HepG2 (cell line): ENCODE results near the gene BCAP29. TPM values are rescaled to one million over a fixed set of nuclear protein-coding genes. Genes with fewer than 3 reads are reported as not detected.
A peak's percentile ranks its signal among the peaks of the same experiment; 100 is the strongest.

Source experiments
- CBFB ChIP-seq: sonication (generic); formaldehyde crosslinking; IDR thresholded peaks from 2 replicates; pipeline ENCODE4 v1.4.0; 2020; ENCODE audit warnings: missing genetic modification reagents
- CCAR2 ChIP-seq: fragments of 200-400 bp; formaldehyde crosslinking; optimal IDR thresholded peaks from 2 replicates; pipeline ENCODE3; 2018; ENCODE audit warnings: low read depth, mild to moderate bottlenecking, low read length, moderate library complexity
- DRAP1 ChIP-seq: IDR thresholded peaks from 2 replicates; pipeline ENCODE4 v1.6.1; 2016; ENCODE audit warnings: missing genetic modification reagents, missing compliant biosample characterization
- HNRNPH1 ChIP-seq: fragments of 200-400 bp; formaldehyde crosslinking; optimal IDR thresholded peaks from 2 replicates; pipeline ENCODE3; 2017; ENCODE audit warnings: mild to moderate bottlenecking, low read depth, low read length
- MED8 ChIP-seq: sonication (generic); formaldehyde crosslinking; IDR thresholded peaks from 2 replicates; pipeline ENCODE4 v1.8.1; 2023; ENCODE audit warnings: mild to moderate bottlenecking, missing genetic modification reagents; ENCODE audit not compliant: insufficient replicate concordance
- NFKBIZ ChIP-seq: IDR thresholded peaks from 2 replicates; pipeline ENCODE4 v1.6.1; 2018; ENCODE audit warnings: missing genetic modification reagents, missing compliant biosample characterization
- PAX8 ChIP-seq: sonication (generic); formaldehyde crosslinking; IDR thresholded peaks from 2 replicates; pipeline ENCODE4 v1.8.0; 2022; ENCODE audit warnings: mild to moderate bottlenecking, missing genetic modification reagents, borderline replicate concordance
- RNF2 ChIP-seq: fragments of 450-650 bp; conservative IDR thresholded peaks from 2 replicates; pipeline ENCODE4 v1.6.1; 2016; ENCODE audit warnings: low read depth
- RNF219 ChIP-seq: sonication (generic); formaldehyde crosslinking; IDR thresholded peaks from 2 replicates; pipeline ENCODE4 v1.5.0; 2020; ENCODE audit warnings: mild to moderate bottlenecking, missing genetic modification reagents
- SAP130 ChIP-seq: IDR thresholded peaks from 2 replicates; pipeline ENCODE4 v1.6.1; 2016; ENCODE audit warnings: low read depth
- SIN3A ChIP-seq: IDR thresholded peaks from 2 replicates; pipeline ENCODE4 v1.6.1; 2011; ENCODE audit warnings: low read depth, mild to moderate bottlenecking, control low read depth, low read length, borderline replicate concordance
- SKI ChIP-seq: fragments of 450-650 bp; IDR thresholded peaks from one replicate; pipeline ENCODE4 v1.6.1; 2018; ENCODE audit warnings: mild to moderate bottlenecking; ENCODE audit not compliant: partially characterized antibody
- SNAPC2 ChIP-seq: sonication (generic); formaldehyde crosslinking; IDR thresholded peaks from 2 replicates; pipeline ENCODE4 v1.8.1; 2022; ENCODE audit warnings: mild to moderate bottlenecking, missing genetic modification reagents
- SSRP1 ChIP-seq: IDR thresholded peaks from 2 replicates; pipeline ENCODE4 v1.6.1; 2016; ENCODE audit warnings: control low read depth
- TBL1XR1 ChIP-seq: fragments of 150-350 bp; IDR thresholded peaks from 2 replicates; pipeline ENCODE4 v1.6.1; 2014; ENCODE audit warnings: borderline replicate concordance, low read length; ENCODE audit not compliant: partially characterized antibody
- TFE3 ChIP-seq: IDR thresholded peaks from 2 replicates; pipeline ENCODE4 v1.6.1; 2016
- ZBTB2 ChIP-seq: sonication (generic); formaldehyde crosslinking; IDR thresholded peaks from 2 replicates; pipeline ENCODE4 v1.8.0; 2022; ENCODE audit warnings: low read depth, missing genetic modification reagents
- ZNF326 ChIP-seq: sonication (generic); formaldehyde crosslinking; IDR thresholded peaks from 2 replicates; pipeline ENCODE4 v1.4.0; 2020; ENCODE audit warnings: missing genetic modification reagents, borderline replicate concordance
- ZNF337 ChIP-seq: sonication (generic); formaldehyde crosslinking; IDR thresholded peaks from 2 replicates; pipeline ENCODE4 v1.5.1; 2020; ENCODE audit warnings: missing genetic modification reagents, low read depth, mild to moderate bottlenecking, borderline replicate concordance
- ZNF580 ChIP-seq: IDR thresholded peaks from 2 replicates; pipeline ENCODE4 v1.6.1; 2016; ENCODE audit warnings: low read depth, borderline replicate concordance
- ZNF644 ChIP-seq: IDR thresholded peaks from 2 replicates; pipeline ENCODE4 v1.6.1; 2016; ENCODE audit warnings: low read depth
- ZNF761 ChIP-seq: sonication (generic); formaldehyde crosslinking; conservative IDR thresholded peaks from 2 replicates; pipeline ENCODE4 v1.4.0; 2020; ENCODE audit warnings: mild to moderate bottlenecking, missing genetic modification reagents
- ZSCAN25 ChIP-seq: sonication (generic); formaldehyde crosslinking; IDR thresholded peaks from 2 replicates; pipeline ENCODE4 v1.8.0; 2022; ENCODE audit warnings: mild to moderate bottlenecking, missing genetic modification reagents
- polyA plus RNA-seq, 8 experiments: library from polyadenylated mRNA; depleted of rRNA in 3 of 8; stranded (reverse) in 7 of 8; unstranded in 1 of 8; fragments of >200 nt; fragmentation: Illumina TruSeq in 4 of 8; extraction: Trizol in 4 of 8; gene quantifications; 2 replicates each; pipeline versions ENCODE4 v1.2.1 to v1.2.3, GENCODE V29; 2011 to 2016; ENCODE audit warnings: low read depth in 4 of 8, missing spikeins in 1 of 8, mixed read lengths in 1 of 8; ENCODE audit not compliant: insufficient read depth in 1 of 8
- total RNA-seq, 5 experiments: library from RNA; depleted of rRNA; stranded (reverse); fragments of >200 nt; fragmentation: Illumina TruSeq; extraction: Trizol; gene quantifications; 2 replicates each; pipeline ENCODE4 v1.2.3, GENCODE V29; 2016; ENCODE audit warnings: low read depth in 1 of 5

The BCAP29 gene
- total and polyA plus RNA-seq, 2 of the 13 experiments (the other 11 are each of a cell fraction or from before 2014, with no cell fraction given): 15.3 to 35.6 TPM

- no peak for TF ChIP-seq ZNF326 (CRISPR knock-in tag)
- no peak for TF ChIP-seq CCAR2
- peak; percentile 91; the same call in 1 of the 2 replicates for TF ChIP-seq ZNF580
- peak; percentile 82; the same call in 1 of the 2 replicates for TF ChIP-seq RNF219 (CRISPR knock-in tag)
- no peak for TF ChIP-seq ZSCAN25
- peak; percentile 92 for TF ChIP-seq MED8 (CRISPR knock-in tag)
- TF ChIP-seq NFKBIZ (CRISPR knock-in tag): no peak
- peak; percentile 22; the same call in 1 of the 2 replicates for TF ChIP-seq TFE3 (CRISPR knock-in tag)
- peak; percentile 83; the same call in 1 of the 2 replicates for TF ChIP-seq CBFB
- TF ChIP-seq SAP130 (CRISPR knock-in tag): peak; percentile 95
- TF ChIP-seq SKI: no peak
- TF ChIP-seq DRAP1: peak; percentile 80
- TF ChIP-seq RNF2: no peak
- TF ChIP-seq ZNF337 (CRISPR knock-in tag): no peak; the same call in 1 of the 2 replicates
- TF ChIP-seq TBL1XR1: no peak
- TF ChIP-seq SIN3A: peak; percentile 96; the same call in 1 of the 2 replicates
- no peak for TF ChIP-seq ZNF644 (CRISPR knock-in tag)
- TF ChIP-seq ZBTB2 (CRISPR knock-in tag): 0 out of 2 replicates have a peak, but pooled peaks have one; percentile 33
- no peak for TF ChIP-seq SSRP1
- peak; percentile 66; the same call in 1 of the 2 replicates for TF ChIP-seq PAX8 (CRISPR knock-in tag)
- TF ChIP-seq HNRNPH1: no peak
- 0 out of 2 replicates have a peak, but pooled peaks have one; percentile 67 for TF ChIP-seq ZNF761 (CRISPR knock-in tag)
- 0 out of 2 replicates have a peak, but pooled peaks have one; percentile 58 for TF ChIP-seq SNAPC2 (CRISPR knock-in tag)
Measured at GRCh38 chr7:107563775-107564552, 16.1 kb upstream of the BCAP29 start, which contains the start of the genes COG5 and DUS4L (continued).
